ENCODE measurements around the gene GATD1.

DNA sequence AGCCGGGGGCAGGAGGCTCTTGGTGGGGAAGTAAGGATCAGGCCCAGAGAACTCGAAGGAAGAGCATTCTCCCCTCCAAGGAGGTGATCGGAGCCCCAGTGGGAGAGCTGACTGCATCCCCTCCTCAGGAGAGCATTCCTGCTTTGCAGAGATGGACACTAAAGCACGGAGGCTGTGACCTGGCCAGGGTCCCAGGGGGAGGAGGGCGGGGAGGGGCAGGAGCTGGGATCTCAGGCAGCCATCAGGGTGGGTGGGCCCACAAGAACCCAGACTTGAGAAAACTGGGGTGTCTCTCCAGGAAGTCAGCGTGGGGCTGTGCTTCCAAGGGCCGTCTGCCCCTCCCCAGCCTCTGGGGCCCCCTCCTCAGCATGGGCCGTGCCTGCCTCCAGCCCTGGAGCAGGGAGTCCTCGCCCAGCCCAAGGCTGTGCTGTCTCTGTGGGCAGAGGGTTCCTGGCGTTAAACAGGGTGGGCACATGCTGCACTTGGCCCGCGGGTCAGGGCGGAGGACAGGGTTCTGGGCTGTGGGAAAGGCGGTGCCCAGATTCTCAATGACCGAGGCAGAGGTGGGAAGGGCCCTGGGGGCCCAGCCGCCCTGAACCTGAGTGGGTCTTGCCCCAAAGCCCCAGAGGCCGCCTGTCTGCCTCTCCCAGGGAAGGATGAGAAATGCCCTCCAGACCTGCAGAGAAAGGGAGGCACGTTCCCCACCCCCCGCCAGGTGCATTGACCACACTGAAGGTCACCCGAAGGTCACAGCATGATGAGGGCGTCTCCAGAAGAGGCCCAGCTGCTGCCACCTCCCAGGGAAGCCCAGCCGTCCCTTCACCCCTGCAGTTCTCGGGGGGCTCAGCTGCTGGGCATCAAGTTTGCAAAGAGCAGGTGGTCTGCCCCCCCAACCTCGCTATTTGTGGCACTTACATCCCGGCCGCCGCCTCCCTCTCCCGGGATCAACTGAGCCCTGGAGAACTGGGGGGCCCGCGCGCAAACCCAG is 12.0 kb upstream of the GATD1 start:
- TF ChIP-seq, protein P1, sequence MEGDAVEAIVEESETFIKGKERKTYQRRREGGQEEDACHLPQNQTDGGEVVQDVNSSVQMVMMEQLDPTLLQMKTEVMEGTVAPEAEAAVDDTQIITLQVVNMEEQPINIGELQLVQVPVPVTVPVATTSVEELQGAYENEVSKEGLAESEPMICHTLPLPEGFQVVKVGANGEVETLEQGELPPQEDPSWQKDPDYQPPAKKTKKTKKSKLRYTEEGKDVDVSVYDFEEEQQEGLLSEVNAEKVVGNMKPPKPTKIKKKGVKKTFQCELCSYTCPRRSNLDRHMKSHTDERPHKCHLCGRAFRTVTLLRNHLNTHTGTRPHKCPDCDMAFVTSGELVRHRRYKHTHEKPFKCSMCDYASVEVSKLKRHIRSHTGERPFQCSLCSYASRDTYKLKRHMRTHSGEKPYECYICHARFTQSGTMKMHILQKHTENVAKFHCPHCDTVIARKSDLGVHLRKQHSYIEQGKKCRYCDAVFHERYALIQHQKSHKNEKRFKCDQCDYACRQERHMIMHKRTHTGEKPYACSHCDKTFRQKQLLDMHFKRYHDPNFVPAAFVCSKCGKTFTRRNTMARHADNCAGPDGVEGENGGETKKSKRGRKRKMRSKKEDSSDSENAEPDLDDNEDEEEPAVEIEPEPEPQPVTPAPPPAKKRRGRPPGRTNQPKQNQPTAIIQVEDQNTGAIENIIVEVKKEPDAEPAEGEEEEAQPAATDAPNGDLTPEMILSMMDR (conservative IDR thresholded peaks at IDR 0.05; ENCODE audit: low read depth in 2 of 2), result no peak
- TF ChIP-seq POLR2AphosphoS5 (IDR thresholded peaks at IDR 0.05; ENCODE audit: low read depth) (no peak; the same call in 1 of the 2 replicates), EZH2 (IDR thresholded peaks at IDR 0.05; ENCODE audit: low read depth, unreplicated experiment) (no peak), NANOG (IDR thresholded peaks at IDR 0.05; ENCODE audit: borderline replicate concordance) (no peak), CREB1 (CRISPR knock-in tag; IDR thresholded peaks at IDR 0.05; ENCODE audit: low read depth) (no peak)
- TF ChIP-seq, protein P2, sequence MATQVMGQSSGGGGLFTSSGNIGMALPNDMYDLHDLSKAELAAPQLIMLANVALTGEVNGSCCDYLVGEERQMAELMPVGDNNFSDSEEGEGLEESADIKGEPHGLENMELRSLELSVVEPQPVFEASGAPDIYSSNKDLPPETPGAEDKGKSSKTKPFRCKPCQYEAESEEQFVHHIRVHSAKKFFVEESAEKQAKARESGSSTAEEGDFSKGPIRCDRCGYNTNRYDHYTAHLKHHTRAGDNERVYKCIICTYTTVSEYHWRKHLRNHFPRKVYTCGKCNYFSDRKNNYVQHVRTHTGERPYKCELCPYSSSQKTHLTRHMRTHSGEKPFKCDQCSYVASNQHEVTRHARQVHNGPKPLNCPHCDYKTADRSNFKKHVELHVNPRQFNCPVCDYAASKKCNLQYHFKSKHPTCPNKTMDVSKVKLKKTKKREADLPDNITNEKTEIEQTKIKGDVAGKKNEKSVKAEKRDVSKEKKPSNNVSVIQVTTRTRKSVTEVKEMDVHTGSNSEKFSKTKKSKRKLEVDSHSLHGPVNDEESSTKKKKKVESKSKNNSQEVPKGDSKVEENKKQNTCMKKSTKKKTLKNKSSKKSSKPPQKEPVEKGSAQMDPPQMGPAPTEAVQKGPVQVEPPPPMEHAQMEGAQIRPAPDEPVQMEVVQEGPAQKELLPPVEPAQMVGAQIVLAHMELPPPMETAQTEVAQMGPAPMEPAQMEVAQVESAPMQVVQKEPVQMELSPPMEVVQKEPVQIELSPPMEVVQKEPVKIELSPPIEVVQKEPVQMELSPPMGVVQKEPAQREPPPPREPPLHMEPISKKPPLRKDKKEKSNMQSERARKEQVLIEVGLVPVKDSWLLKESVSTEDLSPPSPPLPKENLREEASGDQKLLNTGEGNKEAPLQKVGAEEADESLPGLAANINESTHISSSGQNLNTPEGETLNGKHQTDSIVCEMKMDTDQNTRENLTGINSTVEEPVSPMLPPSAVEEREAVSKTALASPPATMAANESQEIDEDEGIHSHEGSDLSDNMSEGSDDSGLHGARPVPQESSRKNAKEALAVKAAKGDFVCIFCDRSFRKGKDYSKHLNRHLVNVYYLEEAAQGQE (IDR thresholded peaks at IDR 0.05; ENCODE audit: unreplicated experiment), result no peak

Data from GM23338 (cell line).